Testis (tissue), 2 donors: ENCODE data around the gene CAMTA1.

Source experiments
- POLR2A ChIP-seq: fragments of 450-650 bp; IDR thresholded peaks from one replicate; pipeline ENCODE4 v1.6.1; 2017; ENCODE audit warnings: antibody characterized with exemption, mild to moderate bottlenecking, moderate library complexity
- TF ChIP-seq, protein P1 (sequence below), 3 experiments: fragments of 450-650 bp in 2 of 3; fragments of 200-600 bp in 1 of 3; sonication (generic) in 1 of 3; IDR thresholded peaks; one replicate each; pipeline ENCODE4 v1.5.1; 2016 to 2019; ENCODE audit warnings: antibody characterized with exemption in 3 of 3, mild to moderate bottlenecking in 2 of 3, moderate library complexity in 1 of 3

DNA sequence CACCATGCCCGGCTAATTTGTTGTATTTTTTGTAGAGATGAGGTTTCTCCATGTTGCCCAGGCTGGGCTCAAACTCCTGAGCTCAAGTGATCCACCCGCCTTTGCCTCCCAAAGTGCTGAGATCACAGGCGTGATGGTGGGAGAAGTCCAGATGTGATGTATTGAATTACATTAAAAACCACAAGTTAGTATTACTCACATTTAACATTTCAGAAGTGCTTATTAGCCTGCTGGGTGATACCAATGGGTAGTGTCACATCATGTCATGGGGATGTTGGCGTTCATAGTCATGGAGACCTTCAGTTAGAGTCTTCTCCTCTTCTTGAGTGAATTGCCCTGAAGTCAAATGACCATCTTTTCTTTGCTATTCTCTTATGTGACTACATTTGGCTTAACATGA is 922.3 kb downstream of the CAMTA1 start:
- TF ChIP-seq, protein P1, sequence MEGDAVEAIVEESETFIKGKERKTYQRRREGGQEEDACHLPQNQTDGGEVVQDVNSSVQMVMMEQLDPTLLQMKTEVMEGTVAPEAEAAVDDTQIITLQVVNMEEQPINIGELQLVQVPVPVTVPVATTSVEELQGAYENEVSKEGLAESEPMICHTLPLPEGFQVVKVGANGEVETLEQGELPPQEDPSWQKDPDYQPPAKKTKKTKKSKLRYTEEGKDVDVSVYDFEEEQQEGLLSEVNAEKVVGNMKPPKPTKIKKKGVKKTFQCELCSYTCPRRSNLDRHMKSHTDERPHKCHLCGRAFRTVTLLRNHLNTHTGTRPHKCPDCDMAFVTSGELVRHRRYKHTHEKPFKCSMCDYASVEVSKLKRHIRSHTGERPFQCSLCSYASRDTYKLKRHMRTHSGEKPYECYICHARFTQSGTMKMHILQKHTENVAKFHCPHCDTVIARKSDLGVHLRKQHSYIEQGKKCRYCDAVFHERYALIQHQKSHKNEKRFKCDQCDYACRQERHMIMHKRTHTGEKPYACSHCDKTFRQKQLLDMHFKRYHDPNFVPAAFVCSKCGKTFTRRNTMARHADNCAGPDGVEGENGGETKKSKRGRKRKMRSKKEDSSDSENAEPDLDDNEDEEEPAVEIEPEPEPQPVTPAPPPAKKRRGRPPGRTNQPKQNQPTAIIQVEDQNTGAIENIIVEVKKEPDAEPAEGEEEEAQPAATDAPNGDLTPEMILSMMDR (IDR thresholded peaks at IDR 0.05) = no peak
- no peak for TF ChIP-seq POLR2A
